ENCODE data around the gene SBNO1. TPM values are rescaled to one million over a fixed set of nuclear protein-coding genes. Genes with fewer than 3 reads are reported as not detected.
"Not testable (repeated sequence)": the region's sequence is repeated elsewhere in the genome, so short reads cannot be mapped to it uniquely, and the experiment has no call there.

The SBNO1 gene
- total RNA-seq, 1 donor from 2014 or later: 50.4 TPM

- Histone ChIP-seq H4K20me1 (ENCODE audit: insufficient read depth, low read length) (peaks cover 16% of the 10 kb centered on the region), H3K36me3 (ENCODE audit: insufficient read depth, low read length) (peaks cover 30% of the 10 kb centered on the region), H3K79me2 (ENCODE audit: insufficient read depth, low read length) (peaks cover 18% of the 10 kb centered on the region)
- not testable (repeated sequence) for H3K4me1 ChIP-seq (ENCODE audit: insufficient read depth, low read length); H3K9me3 Mint-ChIP-seq (ENCODE audit: unreplicated experiment); H3K27me3 ChIP-seq (ENCODE audit: insufficient read depth, low read length); H3K4me3 Mint-ChIP-seq (ENCODE audit: unreplicated experiment); H3K4me2 ChIP-seq (ENCODE audit: low read length); H3K27ac Mint-ChIP-seq (ENCODE audit: unreplicated experiment); H3K27me3 Mint-ChIP-seq (ENCODE audit: low read depth, unreplicated experiment); H3K27ac ChIP-seq (ENCODE audit: low read depth, low read length); H2AFZ ChIP-seq (ENCODE audit: low read depth, low read length); H3K9ac ChIP-seq (ENCODE audit: low read length); H3K4me3 ChIP-seq (ENCODE audit: insufficient read depth, low read depth, low read length); H3K4me1 Mint-ChIP-seq (ENCODE audit: low read depth, unreplicated experiment); DNase-seq (ENCODE audit: low read depth); FAIRE-seq; H3K9me3 ChIP-seq (ENCODE audit: insufficient read depth, low read depth, low read length)
- peaks cover 18% of the 10 kb centered on the region for H3K36me3 Mint-ChIP-seq (ENCODE audit: low read depth, unreplicated experiment)
These were observed 43.3 kb upstream of the SBNO1 start for GRCh38 chr12:123407934-123408333.

GRCh38 chr12:123407269-123407668 lies 42.6 kb upstream of the SBNO1 start:
- not testable (repeated sequence) for H3K27ac Mint-ChIP-seq (ENCODE audit: unreplicated experiment); H3K4me3 ChIP-seq (ENCODE audit: insufficient read depth, low read depth, low read length); H2AFZ ChIP-seq (ENCODE audit: low read depth, low read length); FAIRE-seq; H3K4me3 Mint-ChIP-seq (ENCODE audit: unreplicated experiment); H3K4me1 Mint-ChIP-seq (ENCODE audit: low read depth, unreplicated experiment); H3K9me3 ChIP-seq (ENCODE audit: insufficient read depth, low read depth, low read length); DNase-seq (ENCODE audit: low read depth); H3K27me3 ChIP-seq (ENCODE audit: insufficient read depth, low read length); H3K4me2 ChIP-seq (ENCODE audit: low read length); H3K4me1 ChIP-seq (ENCODE audit: insufficient read depth, low read length); H3K9ac ChIP-seq (ENCODE audit: low read length); H3K9me3 Mint-ChIP-seq (ENCODE audit: unreplicated experiment); H3K27ac ChIP-seq (ENCODE audit: low read depth, low read length); H3K27me3 Mint-ChIP-seq (ENCODE audit: low read depth, unreplicated experiment)
- Histone ChIP-seq H4K20me1 (ENCODE audit: insufficient read depth, low read length) (peaks cover 22% of the 10 kb centered on the region), H3K36me3 (ENCODE audit: insufficient read depth, low read length) (peaks cover 34% of the 10 kb centered on the region), H3K79me2 (ENCODE audit: insufficient read depth, low read length) (peaks cover 24% of the 10 kb centered on the region)
- peaks cover 15% of the 10 kb centered on the region for H3K36me3 Mint-ChIP-seq (ENCODE audit: low read depth, unreplicated experiment)

GRCh38 chr12:123404581-123404980 lies 39.9 kb upstream of the SBNO1 start:
- Histone ChIP-seq H3K4me2 (ENCODE audit: low read length) (no peak overlapping the region), H3K9ac (ENCODE audit: low read length) (no peak overlapping the region), H4K20me1 (ENCODE audit: insufficient read depth, low read length) (peaks cover 31% of the 10 kb centered on the region), H3K27me3 (ENCODE audit: insufficient read depth, low read length) (no peaks in the 10 kb centered on the region), H3K4me3 (ENCODE audit: insufficient read depth, low read depth, low read length) (no peak overlapping the region), H3K36me3 (ENCODE audit: insufficient read depth, low read length) (peaks cover 38% of the 10 kb centered on the region), H3K9me3 (ENCODE audit: insufficient read depth, low read depth, low read length) (no peaks in the 10 kb centered on the region), H2AFZ (ENCODE audit: low read depth, low read length) (no peak overlapping the region), H3K79me2 (ENCODE audit: insufficient read depth, low read length) (peaks cover 46% of the 10 kb centered on the region), H3K4me1 (ENCODE audit: insufficient read depth, low read length) (no peaks in the 10 kb centered on the region), H3K27ac (ENCODE audit: low read depth, low read length) (no peak overlapping the region)
- no peak for DNase-seq (ENCODE audit: low read depth)
- H3K36me3 Mint-ChIP-seq (ENCODE audit: low read depth, unreplicated experiment): peaks cover 13% of the 10 kb centered on the region
- H3K4me1 Mint-ChIP-seq (ENCODE audit: low read depth, unreplicated experiment): no peaks in the 10 kb centered on the region
- TF ChIP-seq EZH2 (IDR thresholded peaks at IDR 0.05; ENCODE audit: insufficient read depth, low read length): no peak
- no peak for TF ChIP-seq CTCF (IDR thresholded peaks at IDR 0.05; ENCODE audit: insufficient read depth, low read depth, low read length)
- H3K4me3 Mint-ChIP-seq (ENCODE audit: unreplicated experiment): no peak overlapping the region
- H3K9me3 Mint-ChIP-seq (ENCODE audit: unreplicated experiment): no peaks in the 10 kb centered on the region
- no peaks in the 10 kb centered on the region for H3K27me3 Mint-ChIP-seq (ENCODE audit: low read depth, unreplicated experiment)
- no peak overlapping the region for H3K27ac Mint-ChIP-seq (ENCODE audit: unreplicated experiment)
- no peak for FAIRE-seq

Measured in astrocyte (in vitro differentiated cells and primary cell).